K562 (cell line): Measurements from ENCODE around the gene RBM12. TPM values are rescaled to one million over a fixed set of nuclear protein-coding genes. Genes with fewer than 3 reads are reported as not detected.

ENCODE experiments used
- CAMTA2 ChIP-seq: fragments of 250-450 bp; sonication (Bioruptor Pico); conservative IDR thresholded peaks from 2 replicates; pipeline ENCODE4 v1.5.1; 2022
- GTF2E2 ChIP-seq: fragments of 200-800 bp; sonication (Bioruptor generic); IDR thresholded peaks from 2 replicates; pipeline ENCODE4 v1.6.1; 2016; ENCODE audit warnings: missing genetic modification characterization, missing compliant biosample characterization
- HOXB6 ChIP-seq: fragments of 250-450 bp; sonication (Bioruptor Pico); IDR thresholded peaks from 2 replicates; pipeline ENCODE4 v1.5.1; 2022; ENCODE audit warnings: mild to moderate bottlenecking, borderline replicate concordance
- L3MBTL2 ChIP-seq: fragments of 450-650 bp; IDR thresholded peaks from 2 replicates; pipeline ENCODE4 v1.6.1; 2016; ENCODE audit warnings: mild to moderate bottlenecking, moderate library complexity
- NFE2 ChIP-seq: IDR thresholded peaks from 2 replicates; pipeline ENCODE4 v1.6.1; 2014; ENCODE audit warnings: antibody characterized with exemption, low read depth
- RBM34 ChIP-seq: fragments of 200-400 bp; formaldehyde crosslinking; IDR thresholded peaks from 2 replicates; pipeline ENCODE4 v1.6.1; 2018; ENCODE audit warnings: low read length, borderline replicate concordance; ENCODE audit not compliant: insufficient read depth
- ZNF133 ChIP-seq: fragments of 250-450 bp; sonication (Bioruptor Pico); IDR thresholded peaks from 2 replicates; pipeline ENCODE4 v1.4.0; 2020; ENCODE audit warnings: mild to moderate bottlenecking
- ZNF217 ChIP-seq: sonication (generic); formaldehyde crosslinking; IDR thresholded peaks from 2 replicates; pipeline ENCODE4 v1.8.0; 2022; ENCODE audit warnings: mild to moderate bottlenecking, missing genetic modification reagents
- polyA plus RNA-seq, 8 experiments: library from polyadenylated mRNA; depleted of rRNA in 4 of 8; stranded (reverse) in 5 of 8; unstranded in 3 of 8; fragments of >200 nt; fragmentation: Nextera tagmentation in 2 of 8; fragmentation: Illumina TruSeq in 1 of 8; extraction: Ambion mirVana in 2 of 8; extraction: Trizol in 1 of 8; gene quantifications; 2 replicates each; pipeline versions ENCODE4 v1.2.1 to v1.2.3, GENCODE V29; 2011 to 2014; ENCODE audit warnings: inconsistent platforms in 1 of 8, missing spikeins in 1 of 8
- total RNA-seq, 7 experiments: library from RNA; depleted of rRNA in 6 of 7; stranded (reverse); fragments of >200 nt in 6 of 7; fragmentation: Illumina TruSeq in 2 of 7; extraction: Trizol in 2 of 7; gene quantifications; 2 replicates each; pipeline versions ENCODE4 v1.2.1 to v1.2.3, GENCODE V29; 2011 to 2021; ENCODE audit warnings: low replicate concordance in 1 of 7
- TF ChIP-seq, protein P1 (sequence below): sonication (generic); formaldehyde crosslinking; IDR thresholded peaks from 2 replicates; pipeline ENCODE4 v1.8.0; 2023; ENCODE audit warnings: mild to moderate bottlenecking, missing genetic modification reagents
- TF ChIP-seq, protein P2 (sequence below): fragments of 450-650 bp; formaldehyde crosslinking; conservative IDR thresholded peaks from 2 replicates; pipeline ENCODE4 v1.4.0; 2022; ENCODE audit warnings: mild to moderate bottlenecking, missing genetic modification characterization

RBM12 gene
- total and polyA plus RNA-seq, 9 of the 15 experiments (the other 6 are each of a cell fraction or from before 2014, with no cell fraction given) = 5.0 to 162 (median 73.3) TPM

DNA sequence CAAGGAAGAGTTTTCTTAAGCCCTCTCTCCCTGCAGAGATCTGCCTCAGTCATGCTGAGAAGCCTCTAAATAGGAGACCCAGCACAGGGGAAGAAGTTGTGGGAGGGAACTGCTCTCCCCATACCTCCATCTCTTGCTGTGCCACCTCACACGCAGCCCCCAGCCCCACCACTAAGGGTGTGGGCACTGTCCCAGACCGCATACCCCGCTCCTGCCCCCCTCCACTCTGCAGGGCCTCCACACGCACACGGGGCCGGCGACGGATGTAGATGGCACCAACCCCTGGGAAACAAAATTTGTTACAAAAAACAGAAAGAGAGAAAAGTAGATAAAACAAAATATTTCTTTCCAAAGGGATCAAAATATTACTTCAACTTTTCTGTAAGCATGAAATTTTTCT is 10.2 kb upstream of the RBM12 start (continued):
- TF ChIP-seq, protein P1, sequence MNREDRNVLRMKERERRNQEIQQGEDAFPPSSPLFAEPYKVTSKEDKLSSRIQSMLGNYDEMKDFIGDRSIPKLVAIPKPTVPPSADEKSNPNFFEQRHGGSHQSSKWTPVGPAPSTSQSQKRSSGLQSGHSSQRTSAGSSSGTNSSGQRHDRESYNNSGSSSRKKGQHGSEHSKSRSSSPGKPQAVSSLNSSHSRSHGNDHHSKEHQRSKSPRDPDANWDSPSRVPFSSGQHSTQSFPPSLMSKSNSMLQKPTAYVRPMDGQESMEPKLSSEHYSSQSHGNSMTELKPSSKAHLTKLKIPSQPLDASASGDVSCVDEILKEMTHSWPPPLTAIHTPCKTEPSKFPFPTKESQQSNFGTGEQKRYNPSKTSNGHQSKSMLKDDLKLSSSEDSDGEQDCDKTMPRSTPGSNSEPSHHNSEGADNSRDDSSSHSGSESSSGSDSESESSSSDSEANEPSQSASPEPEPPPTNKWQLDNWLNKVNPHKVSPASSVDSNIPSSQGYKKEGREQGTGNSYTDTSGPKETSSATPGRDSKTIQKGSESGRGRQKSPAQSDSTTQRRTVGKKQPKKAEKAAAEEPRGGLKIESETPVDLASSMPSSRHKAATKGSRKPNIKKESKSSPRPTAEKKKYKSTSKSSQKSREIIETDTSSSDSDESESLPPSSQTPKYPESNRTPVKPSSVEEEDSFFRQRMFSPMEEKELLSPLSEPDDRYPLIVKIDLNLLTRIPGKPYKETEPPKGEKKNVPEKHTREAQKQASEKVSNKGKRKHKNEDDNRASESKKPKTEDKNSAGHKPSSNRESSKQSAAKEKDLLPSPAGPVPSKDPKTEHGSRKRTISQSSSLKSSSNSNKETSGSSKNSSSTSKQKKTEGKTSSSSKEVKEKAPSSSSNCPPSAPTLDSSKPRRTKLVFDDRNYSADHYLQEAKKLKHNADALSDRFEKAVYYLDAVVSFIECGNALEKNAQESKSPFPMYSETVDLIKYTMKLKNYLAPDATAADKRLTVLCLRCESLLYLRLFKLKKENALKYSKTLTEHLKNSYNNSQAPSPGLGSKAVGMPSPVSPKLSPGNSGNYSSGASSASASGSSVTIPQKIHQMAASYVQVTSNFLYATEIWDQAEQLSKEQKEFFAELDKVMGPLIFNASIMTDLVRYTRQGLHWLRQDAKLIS (CRISPR knock-in tag) = no peak
- no peak for TF ChIP-seq NFE2
- no peak for TF ChIP-seq CAMTA2 (CRISPR knock-in tag)
- no peak for TF ChIP-seq GTF2E2 (tag)
- no peak for TF ChIP-seq L3MBTL2
- no peak for TF ChIP-seq ZNF217
- no peak for TF ChIP-seq RBM34
- TF ChIP-seq, protein P2, sequence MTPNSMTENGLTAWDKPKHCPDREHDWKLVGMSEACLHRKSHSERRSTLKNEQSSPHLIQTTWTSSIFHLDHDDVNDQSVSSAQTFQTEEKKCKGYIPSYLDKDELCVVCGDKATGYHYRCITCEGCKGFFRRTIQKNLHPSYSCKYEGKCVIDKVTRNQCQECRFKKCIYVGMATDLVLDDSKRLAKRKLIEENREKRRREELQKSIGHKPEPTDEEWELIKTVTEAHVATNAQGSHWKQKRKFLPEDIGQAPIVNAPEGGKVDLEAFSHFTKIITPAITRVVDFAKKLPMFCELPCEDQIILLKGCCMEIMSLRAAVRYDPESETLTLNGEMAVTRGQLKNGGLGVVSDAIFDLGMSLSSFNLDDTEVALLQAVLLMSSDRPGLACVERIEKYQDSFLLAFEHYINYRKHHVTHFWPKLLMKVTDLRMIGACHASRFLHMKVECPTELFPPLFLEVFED (CRISPR knock-in tag) = no peak
- TF ChIP-seq ZNF133 (CRISPR knock-in tag) = no peak
- no peak for TF ChIP-seq HOXB6 (CRISPR knock-in tag)
